Immature natural killer cell (primary cell): ENCODE measurements around the gene LY6G5B. TPM values are rescaled to one million over a fixed set of nuclear protein-coding genes. Genes with fewer than 3 reads are reported as not detected.

Experiments used
- DNase-seq, 3 donors: peaks; one replicate each; pipeline ENCODE4 v3.0.0; 2022; ENCODE audit warnings: mixed read lengths in 1 of 3
- H3K27ac Mint-ChIP-seq, 6 donors: one replicate each; pipeline ENCODE4 v1.8.0; 2020; ENCODE audit warnings: mixed read lengths in 6 of 6, mild to moderate bottlenecking in 5 of 6, inconsistent platforms in 4 of 6, moderate library complexity in 3 of 6
- H3K27me3 Mint-ChIP-seq, 3 donors: one replicate each; pipeline ENCODE4 v1.8.0; 2020 to 2021; ENCODE audit warnings: low read depth in 3 of 3, mild to moderate bottlenecking in 3 of 3, mixed read lengths in 3 of 3, moderate library complexity in 3 of 3, inconsistent platforms in 1 of 3
- H3K36me3 Mint-ChIP-seq, 3 donors: one replicate each; pipeline ENCODE4 v1.8.0; 2020; ENCODE audit warnings: mixed read lengths in 3 of 3, inconsistent platforms in 2 of 3, mild to moderate bottlenecking in 2 of 3
- H3K4me1 Mint-ChIP-seq, 2 donors: one replicate each; pipeline ENCODE4 v1.8.0; 2020; ENCODE audit warnings: inconsistent platforms in 2 of 2, mild to moderate bottlenecking in 2 of 2, mixed read lengths in 2 of 2, moderate library complexity in 1 of 2
- H3K4me3 Mint-ChIP-seq, 5 donors: one replicate each; pipeline ENCODE4 v1.8.0; 2020; ENCODE audit warnings: mild to moderate bottlenecking in 5 of 5, mixed read lengths in 5 of 5, inconsistent platforms in 3 of 5, moderate library complexity in 3 of 5
- H3K9me3 Mint-ChIP-seq, 6 donors: one replicate each; pipeline ENCODE4 v1.8.0; 2020; ENCODE audit warnings: mild to moderate bottlenecking in 6 of 6, mixed read lengths in 6 of 6, inconsistent platforms in 4 of 6, moderate library complexity in 3 of 6
- polyA plus RNA-seq, 3 donors: library from polyadenylated mRNA; unstranded; fragments of 300-500 nt; fragmentation: Illumina TruSeq; gene quantifications; one replicate each; pipeline ENCODE4 v1.2.3, GENCODE V29; 2021

LY6G5B gene, protein sequence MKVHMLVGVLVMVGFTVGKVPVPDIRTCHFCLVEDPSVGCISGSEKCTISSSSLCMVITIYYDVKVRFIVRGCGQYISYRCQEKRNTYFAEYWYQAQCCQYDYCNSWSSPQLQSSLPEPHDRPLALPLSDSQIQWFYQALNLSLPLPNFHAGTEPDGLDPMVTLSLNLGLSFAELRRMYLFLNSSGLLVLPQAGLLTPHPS
- polyA plus RNA-seq = 1 to 10 TPM in 1 of 3 donors, under 1 TPM in 2; 0.44 to 1.8 (median 0.47) TPM

- peaks cover 28 to 34% of the 10 kb centered on the region in 2 donors for H3K4me1 Mint-ChIP-seq
- peaks cover 11 to 47% (median 17%) of the 10 kb centered on the region in 3 donors for H3K36me3 Mint-ChIP-seq
- H3K9me3 Mint-ChIP-seq = no peaks in the 10 kb centered on the region
- H3K4me3 Mint-ChIP-seq = no peak within 1 kb of the TSS
- peak within 1 kb of the TSS in 1 of 6 donors; percentile 23 for H3K27ac Mint-ChIP-seq
- H3K27me3 Mint-ChIP-seq = peaks cover 9 to 14% (median 11%) of the 10 kb centered on the region in 3 donors
- DNase-seq = no peak
Measured at GRCh38 chr6:31669676-31670075, at the start of gene LY6G5B. Gene LY6G5B (plus strand): TSS chr6:31669976. CDS start chr6:31670951, 975 bp downstream.

DNA sequence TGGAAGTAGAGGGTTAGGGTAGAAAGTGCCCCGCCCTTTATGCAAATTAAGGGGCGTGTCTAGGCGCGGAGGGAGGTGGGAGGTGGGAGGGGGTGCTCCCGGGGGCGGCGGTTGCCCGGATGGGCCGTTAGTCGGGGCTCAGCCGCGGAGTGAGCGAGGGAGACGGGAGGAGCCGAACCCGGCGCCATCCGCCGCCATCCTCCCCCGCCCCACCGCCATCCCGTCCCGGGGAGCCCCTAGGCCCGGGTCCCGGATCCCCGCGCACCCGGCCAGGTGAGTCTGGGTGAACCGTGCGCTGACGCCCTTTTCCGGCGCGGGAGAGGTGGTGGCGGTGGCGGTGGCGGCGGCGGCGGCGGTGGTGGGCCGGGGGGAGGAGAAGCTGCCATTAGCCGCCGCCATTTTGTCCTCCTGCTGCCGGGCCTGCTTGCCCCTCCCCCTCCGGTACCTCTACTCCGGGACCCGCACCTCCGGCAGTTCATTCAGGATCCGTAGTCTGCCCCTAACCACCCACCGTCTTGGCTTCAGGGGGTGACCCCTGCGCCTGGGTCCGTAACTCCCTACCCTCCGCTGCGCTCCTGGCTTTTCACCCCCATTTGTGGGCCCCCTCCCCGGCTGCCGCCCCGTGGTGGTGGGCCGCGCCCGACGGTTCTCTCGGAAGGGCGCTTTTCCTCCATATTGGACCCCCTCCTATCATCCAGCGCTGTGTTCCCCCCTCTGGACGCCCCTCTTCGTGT, 49.0 kb upstream of the LY6G5B start, which contains the start of gene PRRC2A:
TSS of gene PRRC2A (plus strand) at position 130 of the 734 bp plus-strand sequence. CDS start 2,075 bp downstream, outside the sequence.
- Mint-ChIP-seq H3K27me3 (peaks cover 11 to 18% (median 14%) of the 10 kb centered on the region in 3 donors), H3K9me3 (no peaks in the 10 kb centered on the region), H3K27ac (peak within 1 kb of the TSS; percentile 97 to 99 (median 98)), H3K36me3 (peaks cover 6 to 20% (median 10%) of the 10 kb centered on the region in 3 donors), H3K4me3 (peak within 1 kb of the TSS; percentile 90 to 96 (median 93)), H3K4me1 (peaks cover 27 to 29% of the 10 kb centered on the region in 2 donors)
- peak in 1 of 3 donors; percentile 78 for DNase-seq

- Mint-ChIP-seq H3K27me3 (peaks cover 11 to 15% (median 14%) of the 10 kb centered on the region in 3 donors), H3K9me3 (no peaks in the 10 kb centered on the region), H3K4me1 (peaks cover 27 to 29% of the 10 kb centered on the region in 2 donors), H3K27ac (peak overlapping the region; percentile 93 to 98 (median 97)), H3K4me3 (peak overlapping the region; percentile 87 to 96 (median 93)), H3K36me3 (peaks cover 10 to 26% (median 17%) of the 10 kb centered on the region in 3 donors)
- no peak for DNase-seq
Measured at GRCh38 chr6:31621320-31621939, 48.3 kb upstream of the LY6G5B start.

GRCh38 chr6:31621991-31622390, 47.8 kb upstream of the LY6G5B start:
- peak overlapping the region; percentile 93 to 98 (median 97) for H3K27ac Mint-ChIP-seq
- peaks cover 26 to 29% of the 10 kb centered on the region in 2 donors for H3K4me1 Mint-ChIP-seq
- DNase-seq = no peak
- peak overlapping the region; percentile 87 to 96 (median 93) for H3K4me3 Mint-ChIP-seq
- H3K9me3 Mint-ChIP-seq = no peaks in the 10 kb centered on the region
- peaks cover 11 to 30% (median 20%) of the 10 kb centered on the region in 3 donors for H3K36me3 Mint-ChIP-seq
- peaks cover 11 to 15% (median 14%) of the 10 kb centered on the region in 3 donors for H3K27me3 Mint-ChIP-seq

DNA sequence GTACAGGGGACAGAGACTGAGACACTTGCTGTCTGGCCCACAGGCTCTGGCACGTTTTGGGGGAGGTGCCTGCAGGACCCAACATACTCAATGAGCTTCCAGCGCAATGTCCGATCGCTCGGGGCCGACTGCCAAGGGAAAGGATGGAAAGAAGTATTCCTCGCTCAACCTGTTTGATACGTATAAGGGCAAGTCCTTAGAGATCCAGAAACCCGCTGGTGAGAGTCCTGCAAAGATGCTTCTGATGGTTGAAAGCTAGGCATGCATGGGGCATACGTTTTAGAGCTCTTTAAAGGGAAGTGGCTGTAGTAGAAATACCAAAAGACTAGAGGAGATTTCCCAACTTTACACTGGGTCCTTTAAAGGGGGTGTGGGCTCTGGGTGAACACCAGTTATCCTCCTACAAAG, 47.1 kb upstream of the LY6G5B start:
- H3K36me3 Mint-ChIP-seq = peaks cover 18 to 37% (median 27%) of the 10 kb centered on the region in 3 donors
- H3K4me1 Mint-ChIP-seq = peaks cover 26 to 29% of the 10 kb centered on the region in 2 donors
- H3K27ac Mint-ChIP-seq = peak overlapping the region; percentile 80 to 98 (median 97)
- peaks cover 11 to 15% (median 14%) of the 10 kb centered on the region in 3 donors for H3K27me3 Mint-ChIP-seq
- H3K4me3 Mint-ChIP-seq = peak overlapping the region in 2 of 5 donors; percentile 18 to 90
- no peaks in the 10 kb centered on the region for H3K9me3 Mint-ChIP-seq
- DNase-seq = no peak

- peaks cover 11 to 17% (median 14%) of the 10 kb centered on the region in 3 donors for H3K27me3 Mint-ChIP-seq
- DNase-seq = no peak
- H3K4me3 Mint-ChIP-seq = no peak overlapping the region
- H3K4me1 Mint-ChIP-seq = peaks cover 26 to 29% of the 10 kb centered on the region in 2 donors
- no peaks in the 10 kb centered on the region for H3K9me3 Mint-ChIP-seq
- H3K27ac Mint-ChIP-seq = peak overlapping the region in 1 of 6 donors; percentile 9
- H3K36me3 Mint-ChIP-seq = peaks cover 28 to 46% (median 28%) of the 10 kb centered on the region in 3 donors
Measured at GRCh38 chr6:31624070-31624469, 45.7 kb upstream of the LY6G5B start.

DNA sequence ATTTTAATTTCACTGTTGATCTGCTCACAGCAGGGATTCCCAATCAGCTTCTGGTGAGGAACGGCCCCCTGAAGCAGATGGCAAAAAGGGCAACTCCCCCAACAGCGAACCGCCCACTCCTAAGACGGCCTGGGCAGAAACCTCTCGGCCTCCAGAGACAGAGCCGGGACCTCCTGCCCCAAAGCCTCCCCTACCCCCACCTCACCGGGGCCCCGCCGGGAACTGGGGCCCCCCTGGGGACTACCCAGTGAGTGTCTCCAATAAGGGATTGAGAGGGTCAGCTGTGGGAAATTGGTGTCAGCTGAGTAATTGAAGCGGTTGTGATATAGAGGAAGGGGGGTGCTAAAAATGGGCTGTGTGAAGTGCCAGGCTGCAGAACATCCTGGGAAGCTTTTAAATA, 42.8 kb upstream of the LY6G5B start:
- Mint-ChIP-seq H3K4me3 (no peak overlapping the region), H3K9me3 (no peaks in the 10 kb centered on the region), H3K4me1 (peaks cover 8 to 10% of the 10 kb centered on the region in 2 donors), H3K27ac (peak overlapping the region in 3 of 6 donors; percentile 5 to 29 (median 8)), H3K36me3 (peaks cover 28 to 61% (median 43%) of the 10 kb centered on the region in 3 donors), H3K27me3 (peaks cover 0 to 2% (median 0%) of the 10 kb centered on the region in 3 donors)
- no peak for DNase-seq

GRCh38 chr6:31627690-31628287, 42.0 kb upstream of the LY6G5B start:
- Mint-ChIP-seq H3K27ac (peak overlapping the region in 2 of 6 donors; percentile 29 to 43), H3K36me3 (peaks cover 28 to 61% (median 43%) of the 10 kb centered on the region in 3 donors), H3K27me3 (peaks cover 0 to 2% (median 2%) of the 10 kb centered on the region in 3 donors), H3K4me1 (peaks cover 0 to 2% of the 10 kb centered on the region in 2 donors), H3K4me3 (no peak overlapping the region), H3K9me3 (no peaks in the 10 kb centered on the region)
- no peak for DNase-seq

DNA sequence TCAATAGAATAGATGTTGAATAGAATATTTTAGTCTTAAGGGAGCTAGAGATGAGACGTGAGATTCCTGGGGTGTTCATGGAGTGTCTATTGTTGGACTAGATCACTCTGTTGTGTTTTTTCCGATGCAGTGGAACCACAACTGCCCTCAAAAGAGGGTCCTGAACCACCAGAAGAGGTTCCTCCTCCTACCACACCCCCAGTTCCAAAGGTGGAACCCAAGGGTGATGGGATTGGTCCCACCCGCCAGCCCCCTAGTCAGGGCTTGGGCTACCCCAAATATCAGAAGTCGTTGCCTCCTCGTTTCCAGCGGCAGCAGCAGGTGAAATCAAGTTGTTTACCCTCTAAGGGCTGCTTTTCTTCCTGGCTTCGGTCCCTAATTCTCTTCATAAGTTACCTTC, 40.8 kb upstream of the LY6G5B start:
- DNase-seq = no peak
- H3K36me3 Mint-ChIP-seq = peaks cover 23 to 58% (median 41%) of the 10 kb centered on the region in 3 donors
- no peak overlapping the region for H3K4me3 Mint-ChIP-seq
- peaks cover 0 to 2% (median 2%) of the 10 kb centered on the region in 3 donors for H3K27me3 Mint-ChIP-seq
- peak overlapping the region in 1 of 6 donors; percentile 78 for H3K27ac Mint-ChIP-seq
- no peaks in the 10 kb centered on the region for H3K4me1 Mint-ChIP-seq
- H3K9me3 Mint-ChIP-seq = no peaks in the 10 kb centered on the region

GRCh38 chr6:31630177-31630934, 39.4 kb upstream of the LY6G5B start:
- no peaks in the 10 kb centered on the region for H3K9me3 Mint-ChIP-seq
- no peak for DNase-seq
- H3K4me1 Mint-ChIP-seq = no peaks in the 10 kb centered on the region
- peak overlapping the region in 1 of 6 donors; percentile 17 for H3K27ac Mint-ChIP-seq
- no peak overlapping the region for H3K4me3 Mint-ChIP-seq
- H3K36me3 Mint-ChIP-seq = peaks cover 19 to 55% (median 45%) of the 10 kb centered on the region in 3 donors
- peaks cover 2 to 5% (median 2%) of the 10 kb centered on the region in 3 donors for H3K27me3 Mint-ChIP-seq

GRCh38 chr6:31631209-31631608, 38.6 kb upstream of the LY6G5B start:
- DNase-seq = no peak
- H3K4me3 Mint-ChIP-seq = no peak overlapping the region
- H3K27me3 Mint-ChIP-seq = peaks cover 2 to 7% (median 3%) of the 10 kb centered on the region in 3 donors
- no peak overlapping the region for H3K27ac Mint-ChIP-seq
- no peaks in the 10 kb centered on the region for H3K9me3 Mint-ChIP-seq
- peaks cover 17 to 54% (median 44%) of the 10 kb centered on the region in 3 donors for H3K36me3 Mint-ChIP-seq
- H3K4me1 Mint-ChIP-seq = no peaks in the 10 kb centered on the region

GRCh38 chr6:31631681-31632278, 38.0 kb upstream of the LY6G5B start:
- H3K27me3 Mint-ChIP-seq = peaks cover 2 to 7% (median 5%) of the 10 kb centered on the region in 3 donors
- no peak overlapping the region for H3K4me3 Mint-ChIP-seq
- H3K36me3 Mint-ChIP-seq = peaks cover 12 to 52% (median 44%) of the 10 kb centered on the region in 3 donors
- no peak for DNase-seq
- peak overlapping the region in 1 of 6 donors; percentile 64 for H3K27ac Mint-ChIP-seq
- H3K9me3 Mint-ChIP-seq = no peaks in the 10 kb centered on the region
- H3K4me1 Mint-ChIP-seq = no peaks in the 10 kb centered on the region
